Loucy (cell line): ENCODE data around the gene SORCS2.

Source experiments
- H2AFZ ChIP-seq: fragments of 200-600 bp; sonication (generic); 2 replicates; pipeline ENCODE4 v1.6.0; 2016; ENCODE audit warnings: antibody characterized with exemption, mild to moderate bottlenecking, low read length, moderate library complexity
- H3F3A ChIP-seq: fragments of 200-600 bp; 2 replicates; pipeline ENCODE4 v1.6.0; 2016; ENCODE audit warnings: antibody characterized with exemption, low read depth, mild to moderate bottlenecking
- H3K27me3 ChIP-seq: fragments of 200-600 bp; sonication (generic); 2 replicates; pipeline ENCODE4 v1.6.1; 2014; ENCODE audit warnings: low read length, mild to moderate bottlenecking; ENCODE audit not compliant: insufficient read depth, poor library complexity, severe bottlenecking
- H3K36me3 ChIP-seq: fragments of 200-600 bp; sonication (generic); 2 replicates; pipeline ENCODE4 v1.6.1; 2016; ENCODE audit warnings: low read length; ENCODE audit not compliant: insufficient read depth
- H3K4me1 ChIP-seq: fragments of 200-600 bp; sonication (generic); 2 replicates; pipeline ENCODE4 v1.5.1; 2014; ENCODE audit warnings: low read length, mild to moderate bottlenecking; ENCODE audit not compliant: insufficient read depth, poor library complexity, severe bottlenecking
- H3K4me2 ChIP-seq: fragments of 200-600 bp; sonication (generic); 2 replicates; pipeline ENCODE4 v1.6.0; 2014; ENCODE audit warnings: antibody characterized with exemption, low read length, low read depth, mild to moderate bottlenecking; ENCODE audit not compliant: poor library complexity, severe bottlenecking
- H3K4me3 ChIP-seq: fragments of 200-600 bp; sonication (generic); 2 replicates; pipeline ENCODE4 v1.5.1; 2014; ENCODE audit warnings: low read length, mild to moderate bottlenecking, mixed read lengths; ENCODE audit not compliant: poor library complexity, severe bottlenecking
- H3K79me2 ChIP-seq: fragments of 200-600 bp; sonication (generic); 2 replicates; pipeline ENCODE4 v1.6.1; 2014; ENCODE audit warnings: low read length; ENCODE audit not compliant: insufficient read depth
- H3K9ac ChIP-seq: fragments of 200-600 bp; sonication (generic); 2 replicates; pipeline ENCODE4 v1.6.0; 2014; ENCODE audit warnings: mild to moderate bottlenecking, low read depth, low read length, moderate library complexity; ENCODE audit not compliant: poor library complexity, severe bottlenecking
- H3K9me2 ChIP-seq: fragments of 200-600 bp; sonication (generic); replicated peaks from 2 replicates; pipeline ENCODE4 v1.6.1; 2016; ENCODE audit warnings: low read depth, low read length, mixed read lengths
- H3K9me3 ChIP-seq: fragments of 200-600 bp; sonication (generic); 2 replicates; pipeline ENCODE4 v1.6.1; 2014; ENCODE audit warnings: mild to moderate bottlenecking, antibody characterized with exemption, low read length, low read depth; ENCODE audit not compliant: insufficient read depth
- H4K20me1 ChIP-seq: fragments of 200-600 bp; sonication (generic); 2 replicates; pipeline ENCODE4 v1.6.0; 2014; ENCODE audit warnings: antibody characterized with exemption, low read length, mild to moderate bottlenecking; ENCODE audit not compliant: insufficient read depth, poor library complexity, severe bottlenecking
- EZH2phosphoT487 ChIP-seq: fragments of 200-600 bp; IDR thresholded peaks from 2 replicates; pipeline ENCODE4 v1.6.1; 2018; ENCODE audit warnings: antibody characterized with exemption, mild to moderate bottlenecking, moderate library complexity, borderline replicate concordance
- TF ChIP-seq, protein P1 (sequence below): fragments of 200-600 bp; sonication (generic); conservative IDR thresholded peaks from 2 replicates; pipeline ENCODE4 v1.5.1; 2014; ENCODE audit warnings: mild to moderate bottlenecking, antibody characterized with exemption, low read length

Gene SORCS2

GRCh38 chr4:7330031-7330596, 137.8 kb downstream of the SORCS2 start:
- H3F3A ChIP-seq, result no peaks in the 10 kb centered on the region
- H3K9ac ChIP-seq, result no peak overlapping the region
- H3K4me1 ChIP-seq, result no peaks in the 10 kb centered on the region
- no peak overlapping the region for H2AFZ ChIP-seq
- H3K36me3 ChIP-seq, result no peaks in the 10 kb centered on the region
- no peak overlapping the region for H3K4me2 ChIP-seq
- TF ChIP-seq EZH2phosphoT487, result no peak
- TF ChIP-seq, protein P1, sequence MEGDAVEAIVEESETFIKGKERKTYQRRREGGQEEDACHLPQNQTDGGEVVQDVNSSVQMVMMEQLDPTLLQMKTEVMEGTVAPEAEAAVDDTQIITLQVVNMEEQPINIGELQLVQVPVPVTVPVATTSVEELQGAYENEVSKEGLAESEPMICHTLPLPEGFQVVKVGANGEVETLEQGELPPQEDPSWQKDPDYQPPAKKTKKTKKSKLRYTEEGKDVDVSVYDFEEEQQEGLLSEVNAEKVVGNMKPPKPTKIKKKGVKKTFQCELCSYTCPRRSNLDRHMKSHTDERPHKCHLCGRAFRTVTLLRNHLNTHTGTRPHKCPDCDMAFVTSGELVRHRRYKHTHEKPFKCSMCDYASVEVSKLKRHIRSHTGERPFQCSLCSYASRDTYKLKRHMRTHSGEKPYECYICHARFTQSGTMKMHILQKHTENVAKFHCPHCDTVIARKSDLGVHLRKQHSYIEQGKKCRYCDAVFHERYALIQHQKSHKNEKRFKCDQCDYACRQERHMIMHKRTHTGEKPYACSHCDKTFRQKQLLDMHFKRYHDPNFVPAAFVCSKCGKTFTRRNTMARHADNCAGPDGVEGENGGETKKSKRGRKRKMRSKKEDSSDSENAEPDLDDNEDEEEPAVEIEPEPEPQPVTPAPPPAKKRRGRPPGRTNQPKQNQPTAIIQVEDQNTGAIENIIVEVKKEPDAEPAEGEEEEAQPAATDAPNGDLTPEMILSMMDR, result no peak
- H4K20me1 ChIP-seq, result no peaks in the 10 kb centered on the region
- peaks cover 9% of the 10 kb centered on the region; the same call in 1 of the 2 replicates for H3K9me3 ChIP-seq
- no peaks in the 10 kb centered on the region for H3K27me3 ChIP-seq
- no peaks in the 10 kb centered on the region for H3K79me2 ChIP-seq
- no peaks in the 10 kb centered on the region for H3K9me2 ChIP-seq
- H3K4me3 ChIP-seq, result no peak overlapping the region

- Histone ChIP-seq H4K20me1 (no peaks in the 10 kb centered on the region), H3K79me2 (no peaks in the 10 kb centered on the region), H3K9ac (no peak overlapping the region), H2AFZ (no peak overlapping the region), H3K4me3 (no peak overlapping the region), H3K27me3 (no peaks in the 10 kb centered on the region), H3F3A (no peaks in the 10 kb centered on the region), H3K4me2 (no peak overlapping the region), H3K9me3 (peaks cover 9% of the 10 kb centered on the region; the same call in 1 of the 2 replicates), H3K4me1 (no peaks in the 10 kb centered on the region), H3K36me3 (no peaks in the 10 kb centered on the region), H3K9me2 (no peaks in the 10 kb centered on the region)
- TF ChIP-seq, protein P1, result no peak
- TF ChIP-seq EZH2phosphoT487, result no peak
These were observed 138.7 kb downstream of the SORCS2 start for GRCh38 chr4:7330811-7331681.

- Histone ChIP-seq H3K4me1 (no peaks in the 10 kb centered on the region), H3K36me3 (no peaks in the 10 kb centered on the region), H3K27me3 (no peaks in the 10 kb centered on the region), H3K9me2 (no peaks in the 10 kb centered on the region), H3K4me3 (no peak overlapping the region), H3K79me2 (no peaks in the 10 kb centered on the region), H3F3A (no peaks in the 10 kb centered on the region), H3K4me2 (no peak overlapping the region), H2AFZ (no peak overlapping the region), H4K20me1 (no peaks in the 10 kb centered on the region), H3K9me3 (peaks cover 9% of the 10 kb centered on the region; the same call in 1 of the 2 replicates), H3K9ac (no peak overlapping the region)
- TF ChIP-seq, protein P1, result no peak
- TF ChIP-seq EZH2phosphoT487, result no peak
These were observed 139.3 kb downstream of the SORCS2 start for GRCh38 chr4:7331682-7332000.
